GM12801 (cell line): Measurements from ENCODE around the gene ST3GAL6.

Source experiments
- TF ChIP-seq, protein P1 (sequence below): IDR thresholded peaks from one replicate; pipeline ENCODE4 v1.5.1; 2011; ENCODE audit warnings: control low read depth; ENCODE audit not compliant: insufficient read length; ENCODE audit errors: extremely low read depth

ST3GAL6 gene

GRCh38 chr3:98746882-98747281 is 16.3 kb upstream of the ST3GAL6 start:
- TF ChIP-seq, protein P1, sequence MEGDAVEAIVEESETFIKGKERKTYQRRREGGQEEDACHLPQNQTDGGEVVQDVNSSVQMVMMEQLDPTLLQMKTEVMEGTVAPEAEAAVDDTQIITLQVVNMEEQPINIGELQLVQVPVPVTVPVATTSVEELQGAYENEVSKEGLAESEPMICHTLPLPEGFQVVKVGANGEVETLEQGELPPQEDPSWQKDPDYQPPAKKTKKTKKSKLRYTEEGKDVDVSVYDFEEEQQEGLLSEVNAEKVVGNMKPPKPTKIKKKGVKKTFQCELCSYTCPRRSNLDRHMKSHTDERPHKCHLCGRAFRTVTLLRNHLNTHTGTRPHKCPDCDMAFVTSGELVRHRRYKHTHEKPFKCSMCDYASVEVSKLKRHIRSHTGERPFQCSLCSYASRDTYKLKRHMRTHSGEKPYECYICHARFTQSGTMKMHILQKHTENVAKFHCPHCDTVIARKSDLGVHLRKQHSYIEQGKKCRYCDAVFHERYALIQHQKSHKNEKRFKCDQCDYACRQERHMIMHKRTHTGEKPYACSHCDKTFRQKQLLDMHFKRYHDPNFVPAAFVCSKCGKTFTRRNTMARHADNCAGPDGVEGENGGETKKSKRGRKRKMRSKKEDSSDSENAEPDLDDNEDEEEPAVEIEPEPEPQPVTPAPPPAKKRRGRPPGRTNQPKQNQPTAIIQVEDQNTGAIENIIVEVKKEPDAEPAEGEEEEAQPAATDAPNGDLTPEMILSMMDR = no peak

GRCh38 chr3:98750276-98750919 is 12.7 kb upstream of the ST3GAL6 start:
- TF ChIP-seq, protein P1 = no peak

- TF ChIP-seq, protein P1 = no peak
These were observed 8.7 kb upstream of the ST3GAL6 start for GRCh38 chr3:98754483-98754882.

DNA sequence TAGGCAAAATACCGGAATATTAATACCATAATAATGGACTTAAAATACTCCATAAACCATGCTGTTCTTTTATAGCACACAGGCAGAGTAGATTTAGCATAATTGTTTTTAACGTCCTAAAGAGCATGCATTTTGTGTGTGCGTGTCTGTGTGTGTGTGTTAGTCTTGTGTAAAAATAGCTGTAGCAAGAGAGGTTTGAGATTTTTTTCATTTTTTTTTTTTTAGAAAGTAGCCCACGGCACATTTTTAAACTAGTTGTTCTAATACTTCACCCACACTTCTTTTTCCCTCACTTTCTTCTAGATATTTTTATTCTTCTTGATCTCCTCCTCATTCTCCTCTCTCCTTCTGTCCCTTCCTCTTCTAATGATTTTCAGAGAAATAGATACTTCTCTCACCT is 7.5 kb upstream of the ST3GAL6 start:
- TF ChIP-seq, protein P1 = no peak

DNA sequence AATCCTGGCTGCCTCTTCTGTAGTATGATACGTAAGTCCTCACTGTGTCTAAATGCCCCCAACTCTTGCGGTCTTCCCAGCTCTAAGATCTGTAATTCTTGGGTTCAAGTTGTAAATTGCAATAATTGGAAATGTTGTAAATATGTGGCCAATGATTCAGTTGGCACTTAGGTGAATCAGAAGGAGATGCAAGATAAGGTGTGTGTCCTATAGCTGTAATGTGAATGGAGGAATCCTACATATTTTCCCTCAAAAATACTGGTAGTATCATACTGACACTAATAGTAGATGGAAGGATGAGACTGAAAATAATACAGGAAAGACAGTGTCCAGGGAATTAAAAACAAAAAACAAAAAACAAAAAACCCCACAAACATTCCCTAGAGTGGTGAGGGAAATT is 3.5 kb upstream of the ST3GAL6 start:
- TF ChIP-seq, protein P1 = no peak

GRCh38 chr3:98761643-98762229 is 1.4 kb upstream of the ST3GAL6 start:
- TF ChIP-seq, protein P1 = no peak

DNA sequence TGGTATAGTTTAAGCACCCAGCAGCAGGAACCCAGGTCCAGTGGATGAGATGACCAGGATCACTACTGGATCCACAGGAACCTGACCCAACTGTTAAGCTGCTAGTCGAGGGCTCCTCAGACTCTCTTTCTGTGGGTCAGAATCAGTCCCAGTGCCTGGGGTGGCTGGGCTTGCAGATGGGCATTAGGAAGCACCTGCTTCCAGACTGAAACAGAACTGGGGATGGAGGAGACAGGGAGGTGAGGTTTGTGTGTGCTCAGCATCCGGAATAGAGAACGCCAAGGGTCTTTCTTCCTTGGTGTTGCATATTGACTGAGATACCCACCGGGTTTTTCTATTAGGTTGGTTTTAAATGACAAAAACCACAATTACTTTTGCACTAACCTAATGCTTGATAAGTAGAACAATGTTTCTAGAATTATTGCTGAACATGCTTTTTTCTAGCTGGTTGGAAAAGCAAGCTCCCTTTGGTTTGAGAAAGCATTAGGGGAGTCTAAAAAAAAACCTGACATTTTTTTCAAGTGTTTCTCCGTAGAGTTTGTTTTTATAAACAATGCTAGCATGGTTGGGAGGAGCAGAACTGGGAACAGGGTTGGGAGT is 779 bp downstream of the ST3GAL6 start:
- TF ChIP-seq, protein P1 = no peak
